Esophagus muscularis mucosa (tissue), 4 donors: ENCODE measurements around the gene ICOSLG.

ENCODE experiments used
- CTCF ChIP-seq, 3 experiments: fragments of 200-600 bp in 2 of 3; fragments of 450-650 bp in 1 of 3; sonication (generic) in 2 of 3; IDR thresholded peaks; one replicate each; pipeline ENCODE4 v1.5.1; 2017 to 2019; ENCODE audit warnings: antibody characterized with exemption in 3 of 3, mild to moderate bottlenecking in 2 of 3, moderate library complexity in 1 of 3
- EP300 ChIP-seq: sonication (generic); formaldehyde crosslinking; IDR thresholded peaks from one replicate; pipeline ENCODE4 v1.6.1; 2017; ENCODE audit warnings: antibody characterized with exemption
- POLR2A ChIP-seq: fragments of 450-650 bp; IDR thresholded peaks from one replicate; pipeline ENCODE4 v1.6.1; 2017; ENCODE audit warnings: antibody characterized with exemption, moderate library complexity, mild to moderate bottlenecking, low read depth
- POLR2AphosphoS5 ChIP-seq, 2 donors: sonication (generic); formaldehyde crosslinking; IDR thresholded peaks; one replicate each; pipeline ENCODE4 v1.6.1; 2017; ENCODE audit warnings: antibody characterized with exemption in 2 of 2

- TF ChIP-seq CTCF (IDR thresholded peaks at IDR 0.05): no peak
- TF ChIP-seq POLR2AphosphoS5 (IDR thresholded peaks at IDR 0.05): no peak
- no peak for TF ChIP-seq EP300
- no peak for TF ChIP-seq POLR2A
These were observed 32.3 kb upstream of the ICOSLG start for GRCh38 chr21:44273046-44273445.
